Sigmoid colon (tissue), 4 donors: Measurements from ENCODE around the gene SIPA1L2.

Experiments used
- CTCF ChIP-seq, 4 experiments: fragments of 450-650 bp in 3 of 4; fragments of 200-600 bp in 1 of 4; IDR thresholded peaks; one replicate each; pipeline ENCODE4 v1.5.1; 2016 to 2019; ENCODE audit warnings: antibody characterized with exemption in 4 of 4, mild to moderate bottlenecking in 3 of 4, moderate library complexity in 2 of 4
- EP300 ChIP-seq, 4 donors: sonication (generic); formaldehyde crosslinking; IDR thresholded peaks; one replicate each; pipeline ENCODE4 v1.6.1; 2017; ENCODE audit warnings: antibody characterized with exemption in 4 of 4
- POLR2AphosphoS5 ChIP-seq, 4 donors: sonication (generic); formaldehyde crosslinking; IDR thresholded peaks; one replicate each; pipeline ENCODE4 v1.6.1; 2017; ENCODE audit warnings: antibody characterized with exemption in 4 of 4

DNA sequence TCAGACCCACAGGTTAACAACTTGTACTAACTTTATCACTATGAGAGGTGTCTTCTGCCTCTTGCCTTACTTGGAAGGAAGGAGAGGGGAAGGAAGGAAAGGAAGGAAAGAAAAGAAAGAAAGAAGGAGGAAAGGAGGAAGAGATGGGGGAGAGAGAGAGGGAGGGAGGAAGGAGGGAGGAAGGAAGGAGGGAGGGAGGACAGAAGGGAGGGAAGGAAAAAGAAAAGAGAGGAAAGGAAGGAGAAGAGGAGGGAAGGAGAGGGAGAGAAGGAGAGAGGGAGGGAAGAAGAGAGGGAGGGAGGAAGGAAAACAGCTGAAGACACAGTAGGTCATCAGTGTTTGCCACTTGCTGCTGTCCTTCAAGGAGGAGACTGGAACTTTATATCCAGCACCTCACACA lies 5.3 kb upstream of the SIPA1L2 start:
- TF ChIP-seq POLR2AphosphoS5 (IDR thresholded peaks at IDR 0.05) (no peak), EP300 (IDR thresholded peaks at IDR 0.05) (no peak), CTCF (IDR thresholded peaks at IDR 0.05) (no peak)
